Pancreas (tissue), 10 donors: Measurements from ENCODE around the gene PDCD1. TPM values are rescaled to one million over a fixed set of nuclear protein-coding genes. Genes with fewer than 3 reads are reported as not detected.
A peak's percentile ranks its signal among the peaks of the same experiment; 100 is the strongest.
"Not testable (repeated sequence)": the region's sequence is repeated elsewhere in the genome, so short reads cannot be mapped to it uniquely, and the experiment has no call there.

ENCODE experiments used
- ATAC-seq, 4 donors: fragments of 200-7000 bp; cut with Tn5 transposase; one replicate each; pipeline versions ENCODE4 v1.8.0 to v1.9.1; 2020; ENCODE audit warnings: mild to moderate bottlenecking in 4 of 4, moderate library complexity in 4 of 4
- DNase-seq, 6 donors: peaks; one replicate each; pipeline ENCODE4 v3.0.0-alpha.2; 2020
- FAIRE-seq: peaks from 2 replicates; lab custom pipeline; 2012; peaks lifted over from hg19 to GRCh38; lab: Jason Lieb, UNC
- H3K27ac ChIP-seq, 4 donors: fragments of 200-600 bp; sonication (generic); 1 replicate in 3 of 4; 2 replicates in 1 of 4; pipeline versions ENCODE4 v1.5.0 to v1.8.0; 2020
- H3K27me3 ChIP-seq, 4 donors: fragments of 200-600 bp; one replicate each; pipeline ENCODE4 v1.8.0; 2021
- H3K36me3 ChIP-seq, 3 donors: fragments of 200-600 bp; sonication (generic) in 1 of 3; one replicate each; pipeline versions ENCODE4 v1.5.0 to v1.8.0; 2020 to 2021
- H3K4me1 ChIP-seq, 3 donors: fragments of 200-600 bp; one replicate each; pipeline ENCODE4 v1.8.0; 2021
- H3K4me3 ChIP-seq, 4 donors: fragments of 200-600 bp; sonication (generic) in 2 of 4; one replicate each; pipeline versions ENCODE4 v1.5.0 to v1.8.0; 2020 to 2021
- H3K9me3 ChIP-seq, 4 donors: fragments of 200-600 bp; one replicate each; pipeline ENCODE4 v1.8.0; 2021
- CTCF ChIP-seq, 4 donors: fragments of 200-600 bp; sonication (generic) in 3 of 4; IDR thresholded peaks; one replicate each; pipeline versions ENCODE4 v1.5.0 to v1.8.0; 2021; ENCODE audit warnings: antibody characterized with exemption in 4 of 4
- WGBS, 2 donors: extraction: QIAGEN DNeasy Blood & Tissue Kit; methylation state at CpG; one replicate each; pipeline ENCODE4 v1.1.7; 2013; 5-methylcytosine and 5-hydroxymethylcytosine counted together
- intact Hi-C, 3 donors: fragments of 100-400 bp; cut with DNase I; formaldehyde crosslinking; loops; one replicate each; pipeline versions ENCODE4 v1.11.1 to v1.14.2; 2022
- polyA plus RNA-seq, 2 donors: library from polyadenylated mRNA; stranded (reverse); fragments of 200-250 nt; gene quantifications; one replicate each; pipeline ENCODE4 v1.2.3, GENCODE V29; 2013
- total RNA-seq, 6 donors: library from RNA; stranded (reverse); fragmentation: NEBNext Ultra II Directional in 4 of 6; extraction: Animal tissue kit (Norgen Biotek cat#: 25700) in 4 of 6; gene quantifications; one replicate each; pipeline versions ENCODE4 v1.2.1 to v1.2.4, GENCODE V29; 2021 to 2023
- donor health status: healthy with polysubstance abuse.
- donor health status: DM: no; HTN: no; CAD: no; lungs with moderate emphysema.
- donor health status: DM: no; HTN: no; CAD: no.
- donor health status: control.
- donor health status: control.
- donor health status: Bipolar disorder and iron deficiency.
- donor health status: DM: yes; HTN: yes; CAD: no.
- donor health status: DM: no; HTN: no; CAD: no.
- donor health status: DM: no; HTN: no; CAD: no.
- donor health status: DM: yes; HTN: yes; CAD: no.

The PDCD1 gene
- total and polyA plus RNA-seq, 8 donors, result 0.09 to 0.63 (median 0.23) TPM; not detected in 1

GRCh38 chr2:241818229-241818942, 40.3 kb downstream of the PDCD1 start:
- 76 to 77% methylated on average over 25 of the region's 25 CpGs for WGBS, 2 donors
- H3K36me3 ChIP-seq, result no peaks in the 10 kb centered on the region
- TF ChIP-seq CTCF (IDR thresholded peaks at IDR 0.05), result no peak
- intact Hi-C loops, result no loop called here
- H3K27me3 ChIP-seq, result no peaks in the 10 kb centered on the region
- H3K4me1 ChIP-seq, result no peaks in the 10 kb centered on the region
- H3K4me3 ChIP-seq, result no peak overlapping the region
- ATAC-seq (no peak), FAIRE-seq (no peak), DNase-seq (peak in 3 of 6 donors; percentile 9 to 40 (median 22))
- H3K27ac ChIP-seq, result no peak overlapping the region
- no peaks in the 10 kb centered on the region for H3K9me3 ChIP-seq

GRCh38 chr2:241817821-241818215, 40.9 kb downstream of the PDCD1 start:
- ATAC-seq, H3K4me1 ChIP-seq, FAIRE-seq, H3K27me3 ChIP-seq, intact Hi-C loops, H3K27ac ChIP-seq, H3K36me3 ChIP-seq, DNase-seq, H3K4me3 ChIP-seq, H3K9me3 ChIP-seq: not testable (repeated sequence)
- WGBS, 2 donors, result 87 to 88% methylated on average over 9 to 10 of the region's 10 CpGs

- Histone ChIP-seq H3K4me1 (no peaks in the 10 kb centered on the region), H3K4me3 (no peak overlapping the region), H3K9me3 (no peaks in the 10 kb centered on the region), H3K27me3 (no peaks in the 10 kb centered on the region), H3K36me3 (no peaks in the 10 kb centered on the region), H3K27ac (no peak overlapping the region)
- intact Hi-C loops, result no loop called here
- no peak for TF ChIP-seq CTCF (IDR thresholded peaks at IDR 0.05)
- no peak for ATAC-seq
- WGBS, 2 donors, result 63 to 69% methylated on average over 16 of the region's 16 CpGs
- FAIRE-seq, result no peak
- peak in 1 of 6 donors; percentile 37 for DNase-seq
Measured at GRCh38 chr2:241817126-241817820, 41.4 kb downstream of the PDCD1 start.

GRCh38 chr2:241816431-241817121, 42.1 kb downstream of the PDCD1 start:
- DNase-seq (peak in 2 of 6 donors; percentile 51 to 64), FAIRE-seq (no peak)
- WGBS, 2 donors, result 62 to 66% methylated on average over 33 of the region's 33 CpGs

More at GRCh38 chr2:241816431-241817121, 42.1 kb downstream of the PDCD1 start:
- no peak overlapping the region for H3K4me3 ChIP-seq
- no peak for ATAC-seq
- no peak overlapping the region for H3K27ac ChIP-seq
- no peaks in the 10 kb centered on the region for H3K4me1 ChIP-seq
- no peaks in the 10 kb centered on the region for H3K36me3 ChIP-seq
- no peaks in the 10 kb centered on the region for H3K27me3 ChIP-seq
- H3K9me3 ChIP-seq, result no peaks in the 10 kb centered on the region
- intact Hi-C loops, result no loop called here
- no peak for TF ChIP-seq CTCF (IDR thresholded peaks at IDR 0.05)
